ENCODE measurements around the gene HSP90AA1. TPM values are rescaled to one million over a fixed set of nuclear protein-coding genes. Genes with fewer than 3 reads are reported as not detected.
"Not testable (repeated sequence)": the region's sequence is repeated elsewhere in the genome, so short reads cannot be mapped to it uniquely, and the experiment has no call there.

Gene HSP90AA1
- total RNA-seq (2014; rRNA removed) (671 and 785 TPM in 2 replicates), Bru-seq, nascent RNA (percentile 94 among the genes with signal in this experiment), BruChase-seq, experiment 1, labeled RNA remaining after a 6-hour chase (percentile 99 among the genes with signal in this experiment), BruChase-seq, experiment 2, labeled RNA remaining after a 2-hour chase (percentile 96 among the genes with signal in this experiment)
- long read RNA-seq, transcript HSP90AA1-205 (2 exons, 429 nt), result major isoform, 175 of 645 reads
- long read RNA-seq, transcript HSP90AA1-201 (11 exons, 3,379 nt), result minor isoform, 55 of 645 reads
- long read RNA-seq, partial matches to known transcripts, result 373 of 645 reads
- long read RNA-seq, other reads (novel, unspliced or antisense), result 41 of 645 reads

GRCh38 chr14:102086972-102087761 lies at the start of gene HSP90AA1:
Gene HSP90AA1 (minus strand): TSS chr14:102087044. CDS start chr14:102086378, 666 bp downstream.
- BruUV-seq (replicated peaks), result no TSS peak
- Histone ChIP-seq H3K36me3 (ENCODE audit: low read depth, low read length) (peaks cover 41% of the 10 kb centered on the region), H3K4me1 (ENCODE audit: insufficient read depth, low read length) (peaks cover 28% of the 10 kb centered on the region), H3K9me2 (replicated peaks; ENCODE audit: low read length) (no peaks in the 10 kb centered on the region), H3K4me2 (ENCODE audit: low read length) (peak within 1 kb of the TSS; percentile 94), H3K9ac (ENCODE audit: low read length) (peak within 1 kb of the TSS; percentile 91), H4K20me1 (ENCODE audit: low read length) (peaks cover 42% of the 10 kb centered on the region), H3K79me2 (ENCODE audit: low read length) (peaks cover 55% of the 10 kb centered on the region), H3K4me3 (ENCODE audit: low read length) (peak within 1 kb of the TSS; percentile 86), H3K9me3 (ENCODE audit: low read length) (no peaks in the 10 kb centered on the region), H3K27ac (ENCODE audit: low read length) (peak within 1 kb of the TSS; percentile 79), H3F3A (ENCODE audit: low read length, unreplicated experiment) (peaks cover 6% of the 10 kb centered on the region), H2AFZ (ENCODE audit: low read length) (peak within 1 kb of the TSS; percentile 66), H3K27me3 (ENCODE audit: low read length) (no peaks in the 10 kb centered on the region)
- TF ChIP-seq EZH2 (IDR thresholded peaks at IDR 0.05; ENCODE audit: low read length, unreplicated experiment) (no peak), EZH2phosphoT487 (IDR thresholded peaks at IDR 0.05; ENCODE audit: borderline replicate concordance, low read length) (no peak), CTCF (conservative IDR thresholded peaks at IDR 0.05; ENCODE audit: low read depth, low read length) (0 out of 2 replicates have a peak, but pooled peaks have one; percentile 16)
- ATAC-seq, result peak; percentile 78
- intact Hi-C loops (cut with micrococcal nuclease), result loop anchor here (1.0 kb wide), 1 partner anchor 24 kb away; no protein-coding TSS in a partner anchor
- CTCF ChIA-PET, result interaction anchor here (0.6 to 0.7 kb wide), 2 partner anchors 25 to 410 kb away, joined by 3 to 11 read pairs; no protein-coding TSS in a partner anchor
- DNase-seq, result peak; percentile 96
- POLR2A ChIA-PET (ENCODE audit: unreplicated experiment), result no interaction called here

GRCh38 chr14:102135456-102135855 lies 48.6 kb upstream of the HSP90AA1 start:
- H2AFZ ChIP-seq (ENCODE audit: low read length); CTCF ChIA-PET; H3K9me2 ChIP-seq (replicated peaks; ENCODE audit: low read length); ATAC-seq; H3K9me3 ChIP-seq (ENCODE audit: low read length); H3K4me1 ChIP-seq (ENCODE audit: insufficient read depth, low read length); DNase-seq; BruUV-seq (replicated peaks); H3K27me3 ChIP-seq (ENCODE audit: low read length); H3K4me3 ChIP-seq (ENCODE audit: low read length); H3K27ac ChIP-seq (ENCODE audit: low read length); H4K20me1 ChIP-seq (ENCODE audit: low read length); H3K4me2 ChIP-seq (ENCODE audit: low read length); H3K36me3 ChIP-seq (ENCODE audit: low read depth, low read length); H3K9ac ChIP-seq (ENCODE audit: low read length); H3F3A ChIP-seq (ENCODE audit: low read length, unreplicated experiment); POLR2A ChIA-PET (ENCODE audit: unreplicated experiment): not testable (repeated sequence)
- intact Hi-C loops (cut with micrococcal nuclease), result loop anchor here (5.0 kb wide), 1 partner anchor 182 kb away; the partner anchor contains the start of gene ZNF839
- H3K79me2 ChIP-seq (ENCODE audit: low read length), result peaks cover 33% of the 10 kb centered on the region

- H3F3A ChIP-seq (ENCODE audit: low read length, unreplicated experiment); H3K4me3 ChIP-seq (ENCODE audit: low read length); H3K4me2 ChIP-seq (ENCODE audit: low read length); H3K9me2 ChIP-seq (replicated peaks; ENCODE audit: low read length); CTCF ChIA-PET; H3K27ac ChIP-seq (ENCODE audit: low read length); BruUV-seq (replicated peaks); H3K9ac ChIP-seq (ENCODE audit: low read length); H3K4me1 ChIP-seq (ENCODE audit: insufficient read depth, low read length); ATAC-seq; H3K27me3 ChIP-seq (ENCODE audit: low read length); H2AFZ ChIP-seq (ENCODE audit: low read length); H3K9me3 ChIP-seq (ENCODE audit: low read length); H4K20me1 ChIP-seq (ENCODE audit: low read length); H3K36me3 ChIP-seq (ENCODE audit: low read depth, low read length); DNase-seq: not testable (repeated sequence)
- peaks cover 26% of the 10 kb centered on the region for H3K79me2 ChIP-seq (ENCODE audit: low read length)
- intact Hi-C loops (cut with micrococcal nuclease), result loop anchor here (5.0 kb wide), 1 partner anchor 183 kb away; the partner anchor contains the start of gene ZNF839
- POLR2A ChIA-PET (ENCODE audit: unreplicated experiment), result interaction anchor here (0.7 kb wide), 1 partner anchor 49 kb away, joined by 3 read pairs; no protein-coding TSS in a partner anchor
These were observed 47.9 kb upstream of the HSP90AA1 start for GRCh38 chr14:102134719-102135118.

GRCh38 chr14:102134021-102134420 lies 47.2 kb upstream of the HSP90AA1 start:
- DNase-seq; H3K27ac ChIP-seq (ENCODE audit: low read length); H2AFZ ChIP-seq (ENCODE audit: low read length); H4K20me1 ChIP-seq (ENCODE audit: low read length); BruUV-seq (replicated peaks); H3K4me1 ChIP-seq (ENCODE audit: insufficient read depth, low read length); ATAC-seq; H3K9me2 ChIP-seq (replicated peaks; ENCODE audit: low read length); H3K36me3 ChIP-seq (ENCODE audit: low read depth, low read length); H3K4me2 ChIP-seq (ENCODE audit: low read length); POLR2A ChIA-PET (ENCODE audit: unreplicated experiment); H3K9me3 ChIP-seq (ENCODE audit: low read length); H3F3A ChIP-seq (ENCODE audit: low read length, unreplicated experiment); H3K4me3 ChIP-seq (ENCODE audit: low read length); intact Hi-C loops (cut with micrococcal nuclease); H3K9ac ChIP-seq (ENCODE audit: low read length); CTCF ChIA-PET; H3K27me3 ChIP-seq (ENCODE audit: low read length): not testable (repeated sequence)
- peaks cover 24% of the 10 kb centered on the region for H3K79me2 ChIP-seq (ENCODE audit: low read length)
